GM10266 (cell line): Measurements from ENCODE around the gene ATG5.

Source experiments
- DNase-seq: peaks from one replicate; pipeline ENCODE4 v3.0.0; 2012; ENCODE audit errors: extremely low spot score
- CTCF ChIP-seq: IDR thresholded peaks from 2 replicates; pipeline ENCODE4 v1.5.1; 2012; ENCODE audit warnings: mild to moderate bottlenecking, low read depth; ENCODE audit not compliant: control insufficient read depth, insufficient read depth; ENCODE audit errors: missing control alignments

ATG5 gene

GRCh38 chr6:106178900-106179299 is 146.7 kb downstream of the ATG5 start:
- no peak for DNase-seq
- TF ChIP-seq CTCF = no peak

- no peak for DNase-seq
- TF ChIP-seq CTCF = no peak
Observed at GRCh38 chr6:106177786-106178185, 147.8 kb downstream of the ATG5 start.

DNA sequence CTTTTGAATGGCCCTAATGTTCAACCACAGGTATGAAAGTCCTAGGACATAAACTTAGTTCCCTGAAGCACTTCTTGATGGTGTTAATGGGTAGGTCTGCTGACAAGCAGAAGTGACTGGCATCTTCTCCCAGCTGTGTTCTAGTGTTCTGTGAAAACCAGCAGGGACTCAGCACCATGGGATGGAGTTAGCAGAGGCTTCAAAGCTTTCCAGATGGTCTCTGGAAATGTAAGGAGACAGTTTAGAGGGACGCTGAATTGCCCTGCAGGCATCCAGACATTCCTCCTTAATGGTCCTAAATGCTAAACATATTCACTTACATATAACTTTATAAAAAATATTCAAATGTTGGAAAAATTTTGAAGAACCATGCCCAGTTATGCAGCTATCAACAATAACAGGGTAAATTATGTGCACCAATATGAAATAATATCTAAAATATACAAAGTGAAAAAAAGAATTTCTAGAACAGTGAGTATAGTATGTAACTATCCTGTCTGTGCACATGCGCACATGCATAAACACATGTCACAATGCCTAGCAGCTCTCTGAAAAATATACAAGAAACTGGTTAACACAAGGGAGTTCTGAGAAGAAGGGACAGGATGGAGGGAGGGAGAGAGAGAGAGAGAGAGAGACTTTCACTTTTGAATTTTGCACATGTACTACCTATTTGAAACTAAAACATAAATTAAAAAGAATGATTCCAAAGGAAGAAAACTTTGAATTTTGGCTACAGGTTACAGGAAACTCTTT is 152.3 kb downstream of the ATG5 start:
- TF ChIP-seq CTCF = no peak
- no peak for DNase-seq

GRCh38 chr6:106170030-106170791 is 155.3 kb downstream of the ATG5 start:
- DNase-seq = no peak
- TF ChIP-seq CTCF = no peak

DNA sequence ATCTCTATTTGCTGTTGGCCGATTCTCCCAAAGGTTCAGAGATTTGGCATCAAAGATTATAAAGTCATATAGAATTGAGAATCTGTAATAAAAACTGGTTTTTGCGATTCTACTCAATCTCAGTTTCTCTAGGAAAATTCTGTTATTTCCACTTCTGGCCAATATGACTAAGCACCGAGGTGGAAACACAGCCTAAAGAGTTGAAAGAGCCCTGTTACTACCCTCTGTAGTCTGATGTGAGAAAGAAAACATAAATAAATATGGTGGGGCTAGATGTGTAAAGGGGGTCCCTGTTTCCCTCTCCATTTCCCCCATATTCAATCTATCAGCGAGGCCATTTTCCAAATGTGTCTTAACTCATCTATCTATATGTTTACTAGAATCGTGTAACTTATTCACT is 156.0 kb downstream of the ATG5 start:
- no peak for DNase-seq
- no peak for TF ChIP-seq CTCF

GRCh38 chr6:106168097-106168888 is 157.3 kb downstream of the ATG5 start:
- no peak for DNase-seq
- TF ChIP-seq CTCF = no peak
